Natural killer cell (primary cell): Measurements from ENCODE around the gene MRPS34. TPM values are rescaled to one million over a fixed set of nuclear protein-coding genes. Genes with fewer than 3 reads are reported as not detected.
"Not testable (repeated sequence)": the region's sequence is repeated elsewhere in the genome, so short reads cannot be mapped to it uniquely, and the experiment has no call there.

Experiments
- ATAC-seq, 3 donors: fragments of 150-1000 bp in 2 of 3; fragments of 200-7000 bp in 1 of 3; cut with Tn5 transposase; 1 replicate in 1 of 3; 2 replicates in 2 of 3; pipeline ENCODE4 v1.10.0; 2021; ENCODE audit warnings: mild to moderate bottlenecking in 2 of 3, moderate library complexity in 2 of 3
- DNase-seq, 2 donors: peaks; one replicate each; pipeline versions ENCODE4 v3.0.0 to v3.0.0-alpha.2; 2013 to 2021; ENCODE audit warnings: mixed read lengths in 1 of 2
- H3K27ac ChIP-seq: one replicate; pipeline ENCODE4 v1.5.1; 2013; ENCODE audit warnings: mild to moderate bottlenecking, low read length
- H3K27me3 ChIP-seq: one replicate; pipeline ENCODE4 v1.6.1; 2013; ENCODE audit warnings: low read length; ENCODE audit not compliant: control insufficient read depth, insufficient read depth
- H3K36me3 ChIP-seq: one replicate; pipeline ENCODE4 v1.6.1; 2013; ENCODE audit warnings: low read length; ENCODE audit not compliant: control insufficient read depth, insufficient read depth
- H3K4me1 ChIP-seq: one replicate; pipeline ENCODE4 v1.6.1; 2013; ENCODE audit warnings: low read length; ENCODE audit not compliant: control insufficient read depth, insufficient read depth
- H3K4me3 ChIP-seq: one replicate; pipeline ENCODE4 v1.5.1; 2013; ENCODE audit warnings: low read length
- H3K9me3 ChIP-seq: one replicate; pipeline ENCODE4 v1.6.1; 2013; ENCODE audit warnings: low read length; ENCODE audit not compliant: control insufficient read depth, insufficient read depth
- H3K27ac Mint-ChIP-seq, 2 donors: one replicate each; pipeline ENCODE4 v1.8.0; 2022; ENCODE audit warnings: mild to moderate bottlenecking in 2 of 2, mixed read lengths in 2 of 2, moderate library complexity in 1 of 2
- H3K27me3 Mint-ChIP-seq, 2 donors: one replicate each; pipeline ENCODE4 v1.8.0; 2022; ENCODE audit warnings: low read depth in 2 of 2, mixed read lengths in 2 of 2
- H3K36me3 Mint-ChIP-seq: one replicate; pipeline ENCODE4 v1.8.0; 2022; ENCODE audit warnings: mixed read lengths
- H3K4me1 Mint-ChIP-seq, 2 donors: one replicate each; pipeline ENCODE4 v1.8.0; 2022; ENCODE audit warnings: mixed read lengths in 2 of 2
- H3K4me3 Mint-ChIP-seq: one replicate; pipeline ENCODE4 v1.8.0; 2022; ENCODE audit warnings: mild to moderate bottlenecking, moderate library complexity, mixed read lengths
- H3K9me3 Mint-ChIP-seq, 2 donors: one replicate each; pipeline ENCODE4 v1.8.0; 2022; ENCODE audit warnings: mixed read lengths in 2 of 2
- WGBS: methylation state at CpG from one replicate; pipeline ENCODE4 v1.1.7; 2013; ENCODE audit warnings: missing lambda C conversion rate; ENCODE audit not compliant: insufficient coverage; 5-methylcytosine and 5-hydroxymethylcytosine counted together
- intact Hi-C: fragments of 100-400 bp; cut with micrococcal nuclease; formaldehyde crosslinking; loops from one replicate; pipeline ENCODE4 v1.14.2; 2022
- total RNA-seq, 4 donors: library from RNA; stranded (reverse); fragments of 120-200 nt in 1 of 4; gene quantifications; one replicate each; pipeline versions ENCODE4 v1.2.3 to v1.2.4, GENCODE V29; 2013 to 2022
- TF ChIP-seq, protein P1 (sequence below): fragments of 200-600 bp; IDR thresholded peaks from one replicate; pipeline ENCODE4 v1.8.0; 2022; ENCODE audit warnings: antibody characterized with exemption

The MRPS34 gene
- total RNA-seq, 3 donors from 2014 or later (not counting 1 experiment from before 2014, with no cell fraction given): 26.5 to 42.0 (median 41.4) TPM

DNA sequence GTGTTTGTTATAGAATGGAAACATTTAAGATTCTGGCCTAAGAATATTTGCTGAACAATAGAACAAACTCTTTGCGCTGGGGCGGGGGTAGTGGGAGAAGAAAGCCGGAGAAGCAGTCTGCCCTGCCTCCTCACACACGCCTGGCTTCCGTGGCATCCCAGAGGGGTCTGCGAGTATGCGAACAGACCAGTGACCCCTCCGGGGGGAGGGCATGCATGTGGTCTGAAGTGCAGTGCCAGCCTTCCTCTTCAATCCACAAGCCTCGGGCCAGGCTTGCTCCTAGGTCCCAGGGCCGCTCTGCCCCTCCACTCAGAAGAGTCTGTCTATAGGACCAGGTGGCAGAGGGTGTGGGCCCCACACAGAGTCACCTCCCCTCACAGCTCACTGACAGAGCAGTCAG lies 34.7 kb upstream of the MRPS34 start:
- Histone ChIP-seq H3K9me3 (no peaks in the 10 kb centered on the region), H3K4me1 (no peaks in the 10 kb centered on the region), H3K4me3 (no peak overlapping the region), H3K36me3 (peaks cover 16% of the 10 kb centered on the region), H3K27ac (no peak overlapping the region), H3K27me3 (no peaks in the 10 kb centered on the region)
- no peaks in the 10 kb centered on the region for H3K27me3 Mint-ChIP-seq
- DNase-seq (no peak), ATAC-seq (no peak)
- no peak overlapping the region for H3K4me3 Mint-ChIP-seq
- H3K27ac Mint-ChIP-seq: no peak overlapping the region
- H3K4me1 Mint-ChIP-seq: no peaks in the 10 kb centered on the region
- H3K9me3 Mint-ChIP-seq: no peaks in the 10 kb centered on the region
- 92% methylated on average over 10 of the region's 10 CpGs for WGBS
- intact Hi-C loops: no loop called here
- TF ChIP-seq, protein P1, sequence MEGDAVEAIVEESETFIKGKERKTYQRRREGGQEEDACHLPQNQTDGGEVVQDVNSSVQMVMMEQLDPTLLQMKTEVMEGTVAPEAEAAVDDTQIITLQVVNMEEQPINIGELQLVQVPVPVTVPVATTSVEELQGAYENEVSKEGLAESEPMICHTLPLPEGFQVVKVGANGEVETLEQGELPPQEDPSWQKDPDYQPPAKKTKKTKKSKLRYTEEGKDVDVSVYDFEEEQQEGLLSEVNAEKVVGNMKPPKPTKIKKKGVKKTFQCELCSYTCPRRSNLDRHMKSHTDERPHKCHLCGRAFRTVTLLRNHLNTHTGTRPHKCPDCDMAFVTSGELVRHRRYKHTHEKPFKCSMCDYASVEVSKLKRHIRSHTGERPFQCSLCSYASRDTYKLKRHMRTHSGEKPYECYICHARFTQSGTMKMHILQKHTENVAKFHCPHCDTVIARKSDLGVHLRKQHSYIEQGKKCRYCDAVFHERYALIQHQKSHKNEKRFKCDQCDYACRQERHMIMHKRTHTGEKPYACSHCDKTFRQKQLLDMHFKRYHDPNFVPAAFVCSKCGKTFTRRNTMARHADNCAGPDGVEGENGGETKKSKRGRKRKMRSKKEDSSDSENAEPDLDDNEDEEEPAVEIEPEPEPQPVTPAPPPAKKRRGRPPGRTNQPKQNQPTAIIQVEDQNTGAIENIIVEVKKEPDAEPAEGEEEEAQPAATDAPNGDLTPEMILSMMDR: no peak
- no peaks in the 10 kb centered on the region for H3K36me3 Mint-ChIP-seq

DNA sequence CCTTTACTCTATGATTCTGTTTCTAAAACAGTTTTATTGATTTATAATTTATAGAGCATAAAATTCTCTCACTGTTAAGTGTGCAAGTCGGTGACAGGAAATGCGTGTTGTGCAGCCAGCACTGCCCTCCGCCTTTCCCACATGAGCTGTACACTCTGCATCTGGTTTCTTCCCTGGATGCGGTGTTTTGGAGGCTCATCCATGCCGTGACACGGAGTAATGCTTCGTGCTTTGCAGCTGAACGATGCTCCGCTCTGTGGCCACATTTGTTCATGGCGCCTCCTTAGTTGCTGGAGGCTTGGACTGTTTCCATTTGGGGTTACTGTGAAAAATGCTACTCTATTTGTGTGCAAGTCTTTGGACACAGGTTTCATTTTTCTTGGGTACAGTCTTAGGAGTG lies 27.8 kb upstream of the MRPS34 start:
- H3K4me3 Mint-ChIP-seq: no peak overlapping the region
- H3K27ac ChIP-seq: no peak overlapping the region
- DNase-seq: no peak
- H3K4me1 Mint-ChIP-seq: no peaks in the 10 kb centered on the region
- H3K9me3 ChIP-seq: peaks cover 4% of the 10 kb centered on the region
- intact Hi-C loops: no loop called here
- H3K9me3 Mint-ChIP-seq: no peaks in the 10 kb centered on the region
- H3K4me3 ChIP-seq: no peak overlapping the region
- H3K27me3 Mint-ChIP-seq: no peaks in the 10 kb centered on the region
- TF ChIP-seq, protein P1: no peak
- ATAC-seq: no peak
- H3K27me3 ChIP-seq: no peaks in the 10 kb centered on the region
- no peaks in the 10 kb centered on the region for H3K36me3 ChIP-seq
- no peaks in the 10 kb centered on the region for H3K4me1 ChIP-seq
- 92% methylated on average over 10 of the region's 10 CpGs for WGBS
- no peak overlapping the region for H3K27ac Mint-ChIP-seq
- no peaks in the 10 kb centered on the region for H3K36me3 Mint-ChIP-seq

DNA sequence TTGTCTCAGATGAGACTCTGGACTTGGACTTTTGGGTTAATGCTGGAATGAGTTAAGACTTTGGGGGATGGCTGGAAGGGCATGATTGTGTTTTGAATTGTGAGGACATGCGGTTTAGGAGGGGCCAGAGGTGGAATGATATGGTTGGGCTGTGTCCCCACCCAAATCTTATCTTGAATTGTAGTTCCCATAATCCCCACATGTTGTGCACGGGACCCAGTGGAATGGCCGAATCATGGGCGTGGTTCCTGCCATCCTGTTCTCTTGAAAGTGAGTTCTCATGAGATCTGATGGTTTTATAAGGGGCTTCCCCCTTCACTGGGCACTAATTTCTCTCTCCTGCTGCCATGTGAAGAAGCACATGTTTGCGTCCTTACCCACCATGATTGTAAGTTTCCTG lies 26.3 kb upstream of the MRPS34 start:
- H3K27me3 Mint-ChIP-seq, H3K27me3 ChIP-seq, H3K9me3 ChIP-seq, H3K27ac Mint-ChIP-seq, ATAC-seq, H3K36me3 Mint-ChIP-seq, H3K4me1 ChIP-seq, DNase-seq, H3K4me3 Mint-ChIP-seq, H3K36me3 ChIP-seq, intact Hi-C loops, H3K4me3 ChIP-seq, H3K4me1 Mint-ChIP-seq, H3K27ac ChIP-seq, H3K9me3 Mint-ChIP-seq: not testable (repeated sequence)
- WGBS: 90% methylated on average over 5 of the region's 5 CpGs

DNA sequence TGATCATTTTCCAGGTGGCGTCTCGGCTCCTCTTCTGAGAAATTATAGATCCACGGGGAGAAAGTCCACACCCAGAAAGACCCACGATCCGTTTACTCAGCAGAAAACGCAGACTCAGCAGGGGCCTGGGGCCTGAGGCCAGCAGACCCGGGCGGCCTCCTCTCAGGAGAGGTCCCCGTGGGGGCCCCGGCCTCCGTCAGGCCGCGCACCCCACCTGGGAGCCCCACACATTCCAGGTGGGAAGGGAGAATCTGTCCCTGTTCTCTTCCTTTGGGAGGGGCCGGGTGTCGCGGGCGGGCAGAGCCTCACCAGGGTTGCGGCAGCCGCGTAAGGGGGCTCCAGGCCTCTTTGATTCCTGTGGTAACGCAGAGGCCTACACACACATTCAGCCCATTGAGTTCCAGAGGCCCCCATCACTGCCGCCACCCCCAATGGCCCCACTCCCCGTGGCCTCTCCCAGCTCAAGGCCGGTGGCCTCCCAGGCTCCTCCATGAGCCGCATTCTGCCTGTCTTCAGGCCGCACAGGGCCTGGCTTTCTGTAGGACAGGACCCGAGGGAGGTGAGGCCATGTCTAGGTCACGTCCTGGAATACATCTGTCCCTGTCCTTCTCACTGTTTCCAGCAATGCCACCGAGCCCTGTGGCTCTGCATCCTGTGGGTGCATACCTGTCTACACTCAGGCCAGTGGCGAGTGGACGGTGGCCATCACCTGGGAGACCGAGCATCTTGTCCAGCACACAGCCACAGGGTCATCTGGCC lies 22.2 kb upstream of the MRPS34 start:
- H3K4me1 ChIP-seq: no peaks in the 10 kb centered on the region
- Mint-ChIP-seq H3K4me1 (no peaks in the 10 kb centered on the region), H3K36me3 (no peaks in the 10 kb centered on the region), H3K4me3 (no peak overlapping the region), H3K9me3 (no peaks in the 10 kb centered on the region), H3K27ac (no peak overlapping the region), H3K27me3 (no peaks in the 10 kb centered on the region)
- no peaks in the 10 kb centered on the region for H3K27me3 ChIP-seq
- H3K36me3 ChIP-seq: no peaks in the 10 kb centered on the region
- H3K27ac ChIP-seq: no peak overlapping the region
- intact Hi-C loops: no loop called here
- DNase-seq (no peak), ATAC-seq (no peak)
- H3K9me3 ChIP-seq: peaks cover 4% of the 10 kb centered on the region
- no peak overlapping the region for H3K4me3 ChIP-seq
- WGBS: 93% methylated on average over 32 of the region's 32 CpGs
- TF ChIP-seq, protein P1: no peak
